Activated naive CD8-positive, alpha-beta T cell (primary cell): ENCODE results near the gene PDHA1.

Source experiments
- H3K27ac Mint-ChIP-seq: one replicate; pipeline ENCODE4 v1.8.0; 2021; ENCODE audit warnings: mixed read lengths
- H3K27me3 Mint-ChIP-seq: one replicate; pipeline ENCODE4 v1.8.0; 2021; ENCODE audit warnings: mixed read lengths
- H3K36me3 Mint-ChIP-seq: one replicate; pipeline ENCODE4 v1.8.0; 2021; ENCODE audit warnings: mixed read lengths
- H3K4me1 Mint-ChIP-seq: one replicate; pipeline ENCODE4 v1.8.0; 2021; ENCODE audit warnings: low read depth, mixed read lengths
- H3K4me3 Mint-ChIP-seq: one replicate; pipeline ENCODE4 v1.8.0; 2021; ENCODE audit warnings: mild to moderate bottlenecking, mixed read lengths
- H3K9me3 Mint-ChIP-seq: one replicate; pipeline ENCODE4 v1.8.0; 2021; ENCODE audit warnings: low read depth, mixed read lengths

Gene PDHA1

DNA sequence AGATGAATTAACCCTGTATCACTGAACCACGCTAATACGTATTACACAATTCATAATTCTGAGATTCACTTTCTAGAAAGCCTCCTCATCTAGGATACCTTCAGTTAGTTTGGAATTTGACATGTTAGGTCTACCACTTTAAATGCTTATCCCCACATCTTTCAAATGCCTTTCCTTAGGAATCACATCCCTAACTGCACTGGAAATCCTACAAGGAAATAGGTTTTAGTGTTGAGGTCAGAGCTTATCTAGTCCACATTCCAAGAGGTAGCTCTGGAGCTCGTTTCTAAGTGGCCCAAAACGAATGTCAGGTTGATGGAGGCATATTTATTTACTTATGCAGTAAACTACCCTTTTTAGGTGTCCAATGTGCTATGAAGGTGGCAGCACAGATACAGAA lies 18.0 kb downstream of the PDHA1 start:
- no peaks in the 10 kb centered on the region for H3K36me3 Mint-ChIP-seq
- H3K27me3 Mint-ChIP-seq = no peaks in the 10 kb centered on the region
- no peak overlapping the region for H3K27ac Mint-ChIP-seq
- H3K9me3 Mint-ChIP-seq = no peaks in the 10 kb centered on the region
- no peak overlapping the region for H3K4me3 Mint-ChIP-seq
- no peaks in the 10 kb centered on the region for H3K4me1 Mint-ChIP-seq

DNA sequence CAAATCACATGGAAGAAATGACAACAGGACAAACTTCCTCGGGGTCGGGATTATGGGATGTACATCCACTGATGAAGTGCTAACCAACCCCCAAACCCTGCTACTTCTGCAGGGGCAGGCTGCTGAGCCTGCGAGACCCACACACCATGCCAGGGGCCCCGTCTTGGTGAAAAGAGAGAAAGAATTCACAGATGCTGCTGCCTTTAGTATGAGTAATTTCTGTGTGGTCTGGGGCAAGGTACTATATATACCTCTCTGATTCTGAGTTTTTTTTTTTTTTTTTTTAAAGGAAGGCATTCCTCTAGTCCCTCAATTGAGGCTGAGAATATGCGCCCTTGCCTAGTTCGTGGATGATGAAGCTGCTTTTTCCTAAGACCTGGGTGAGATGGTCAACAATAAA lies 24.8 kb downstream of the PDHA1 start:
- no peak overlapping the region for H3K27ac Mint-ChIP-seq
- H3K4me1 Mint-ChIP-seq = peaks cover 4% of the 10 kb centered on the region
- H3K9me3 Mint-ChIP-seq = no peaks in the 10 kb centered on the region
- H3K36me3 Mint-ChIP-seq = peaks cover 3% of the 10 kb centered on the region
- H3K4me3 Mint-ChIP-seq = no peak overlapping the region
- no peaks in the 10 kb centered on the region for H3K27me3 Mint-ChIP-seq

DNA sequence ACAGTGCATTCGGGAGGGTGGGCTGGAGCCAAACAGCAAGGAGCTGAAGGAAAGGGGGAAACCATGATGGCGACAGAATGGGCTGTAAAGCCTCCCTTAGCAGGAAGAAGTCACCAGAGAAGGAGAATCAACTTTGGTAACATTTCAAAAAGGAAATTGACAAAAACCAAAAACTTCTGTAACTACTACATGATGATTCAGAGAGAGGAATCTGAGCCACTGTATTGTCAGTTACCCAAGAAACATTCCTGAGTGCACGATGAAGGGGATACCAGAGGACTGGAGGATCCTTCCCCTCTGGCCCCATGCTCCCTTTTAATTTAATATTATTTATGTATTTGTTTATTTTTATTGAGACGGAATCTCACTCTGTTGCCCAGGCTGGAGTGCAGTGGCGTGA lies 26.3 kb downstream of the PDHA1 start:
- Mint-ChIP-seq H3K27ac (no peak overlapping the region), H3K27me3 (no peaks in the 10 kb centered on the region), H3K4me3 (no peak overlapping the region), H3K4me1 (peaks cover 4% of the 10 kb centered on the region), H3K36me3 (peaks cover 3% of the 10 kb centered on the region), H3K9me3 (no peaks in the 10 kb centered on the region)

DNA sequence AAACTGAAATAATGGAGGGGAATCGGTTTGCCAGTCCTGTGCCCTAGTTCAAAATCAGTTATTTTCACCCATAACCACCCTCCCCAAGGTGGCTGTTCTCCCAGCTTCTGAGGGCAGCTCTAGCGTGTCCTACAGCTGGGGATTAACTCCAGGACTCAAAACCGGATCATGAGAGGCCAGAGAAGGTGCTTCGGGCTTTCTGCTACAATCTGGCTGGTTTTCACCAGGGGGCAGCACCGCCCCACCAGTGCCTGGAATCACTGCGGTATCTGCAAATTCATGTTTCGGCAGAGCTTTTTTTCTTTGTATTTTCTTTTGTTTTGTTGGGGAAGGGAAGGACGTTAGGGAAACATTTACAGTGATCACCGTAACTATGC lies 28.4 kb downstream of the PDHA1 start:
- H3K9me3 Mint-ChIP-seq = no peaks in the 10 kb centered on the region
- H3K27ac Mint-ChIP-seq = no peak overlapping the region
- peaks cover 4% of the 10 kb centered on the region for H3K4me1 Mint-ChIP-seq
- no peaks in the 10 kb centered on the region for H3K27me3 Mint-ChIP-seq
- peak overlapping the region; percentile 91 for H3K4me3 Mint-ChIP-seq
- no peaks in the 10 kb centered on the region for H3K36me3 Mint-ChIP-seq

DNA sequence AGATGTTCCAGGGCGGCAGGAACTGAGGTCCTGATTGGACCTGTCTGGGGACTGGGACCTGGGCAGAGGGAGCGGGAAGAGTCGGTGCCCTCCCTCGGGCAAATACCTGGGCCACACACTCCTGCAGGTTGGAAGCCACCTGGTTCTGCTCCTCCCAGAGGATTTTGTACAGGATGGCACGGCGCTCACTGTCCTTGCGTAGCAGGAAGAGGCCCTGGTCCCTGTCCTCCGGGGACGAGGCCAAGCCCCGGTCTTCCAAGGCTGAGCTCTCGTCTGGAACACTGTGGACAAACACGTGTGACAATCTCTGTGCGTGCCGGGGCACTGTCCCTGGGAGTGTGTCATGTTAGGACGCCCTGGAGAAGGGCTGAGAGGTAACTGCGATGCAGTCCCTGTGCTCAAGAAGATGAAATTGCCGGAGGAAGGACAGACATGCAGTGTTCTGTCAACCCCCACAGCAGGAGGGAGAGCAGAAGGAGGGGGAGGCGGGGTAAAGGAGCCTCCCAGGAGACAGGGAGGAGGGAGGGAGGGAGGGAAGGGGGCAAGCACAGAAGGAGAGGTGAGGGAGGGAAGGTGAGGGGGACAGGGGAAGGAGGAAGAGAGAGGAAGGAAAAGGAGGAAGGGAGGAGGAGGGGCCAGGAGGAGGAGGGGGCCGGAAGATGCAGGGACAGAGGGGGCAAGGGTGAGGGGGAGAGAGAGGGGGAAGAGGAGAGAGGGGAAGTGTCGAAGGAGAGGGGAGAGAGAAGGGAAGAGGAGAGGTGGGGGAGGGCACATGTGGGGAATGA lies 29.0 kb downstream of the PDHA1 start:
- Mint-ChIP-seq H3K4me3 (peak overlapping the region; percentile 91), H3K27ac (no peak overlapping the region), H3K9me3 (no peaks in the 10 kb centered on the region), H3K27me3 (no peaks in the 10 kb centered on the region), H3K4me1 (peaks cover 4% of the 10 kb centered on the region), H3K36me3 (no peaks in the 10 kb centered on the region)

- Mint-ChIP-seq H3K27ac (no peak overlapping the region), H3K36me3 (no peaks in the 10 kb centered on the region), H3K27me3 (no peaks in the 10 kb centered on the region), H3K9me3 (no peaks in the 10 kb centered on the region), H3K4me1 (peaks cover 4% of the 10 kb centered on the region), H3K4me3 (no peak overlapping the region)
Measured at GRCh38 chrX:19373351-19373891, 29.7 kb downstream of the PDHA1 start.

GRCh38 chrX:19375546-19375945 lies 31.8 kb downstream of the PDHA1 start:
- peaks cover 4% of the 10 kb centered on the region for H3K4me1 Mint-ChIP-seq
- H3K9me3 Mint-ChIP-seq = no peaks in the 10 kb centered on the region
- H3K27ac Mint-ChIP-seq = no peak overlapping the region
- H3K36me3 Mint-ChIP-seq = no peaks in the 10 kb centered on the region
- no peak overlapping the region for H3K4me3 Mint-ChIP-seq
- H3K27me3 Mint-ChIP-seq = no peaks in the 10 kb centered on the region

GRCh38 chrX:19377799-19378198 lies 34.1 kb downstream of the PDHA1 start:
- Mint-ChIP-seq H3K9me3 (no peaks in the 10 kb centered on the region), H3K27ac (no peak overlapping the region), H3K4me3 (no peak overlapping the region), H3K4me1 (peaks cover under 1% of the 10 kb centered on the region), H3K27me3 (no peaks in the 10 kb centered on the region), H3K36me3 (no peaks in the 10 kb centered on the region)

DNA sequence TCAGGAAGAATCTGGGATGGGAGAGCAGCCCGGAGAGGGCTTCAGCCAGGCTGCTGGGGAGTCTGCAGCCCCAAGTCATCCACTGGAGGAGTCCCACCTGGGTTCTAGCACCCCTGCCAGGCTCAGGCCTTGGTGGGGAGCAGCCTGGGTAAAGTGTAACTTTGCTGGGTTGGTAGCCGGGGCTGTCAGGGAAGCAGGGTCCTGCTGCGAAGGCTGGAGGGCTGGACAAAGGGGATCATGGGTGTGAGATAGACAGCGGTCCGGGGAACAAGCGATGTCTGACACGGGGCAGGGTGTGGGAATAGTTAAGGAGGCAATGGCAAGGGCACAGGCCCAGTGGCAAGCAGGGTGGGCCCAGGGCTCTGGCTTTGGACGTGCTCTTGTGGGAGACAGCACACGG lies 37.6 kb downstream of the PDHA1 start:
- Mint-ChIP-seq H3K27ac (no peak overlapping the region), H3K4me3 (no peak overlapping the region), H3K9me3 (no peaks in the 10 kb centered on the region), H3K36me3 (no peaks in the 10 kb centered on the region), H3K27me3 (no peaks in the 10 kb centered on the region), H3K4me1 (no peaks in the 10 kb centered on the region)

DNA sequence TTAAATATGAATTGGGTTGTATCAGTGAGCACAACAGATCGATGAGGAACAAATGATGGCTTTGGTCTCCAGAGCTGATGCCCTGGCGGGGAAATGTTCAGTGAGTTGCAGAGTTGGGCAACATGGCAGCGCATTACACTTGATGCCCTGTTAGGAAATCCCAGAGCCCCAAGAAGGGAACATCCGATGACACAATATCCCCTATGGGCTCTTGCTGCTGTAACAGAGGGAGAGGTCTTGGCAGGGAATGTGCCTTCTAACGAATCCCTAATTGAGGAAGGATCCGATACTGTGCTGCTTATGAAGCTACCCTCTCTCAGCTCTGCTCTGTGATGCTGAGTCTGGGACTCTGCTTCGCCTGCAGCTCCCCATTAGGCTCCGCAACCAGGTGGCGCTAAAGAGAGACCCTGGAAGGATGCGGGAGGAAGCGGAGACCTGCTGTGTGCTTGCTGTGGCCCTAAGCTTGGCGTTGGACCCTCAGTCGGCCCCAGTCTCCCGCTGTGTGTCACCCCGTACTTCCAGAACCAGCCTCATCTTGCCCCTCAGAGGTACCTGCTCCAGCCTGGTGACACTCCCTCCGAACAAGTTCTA lies 38.9 kb downstream of the PDHA1 start:
- H3K4me1 Mint-ChIP-seq = no peaks in the 10 kb centered on the region
- no peak overlapping the region for H3K4me3 Mint-ChIP-seq
- no peaks in the 10 kb centered on the region for H3K27me3 Mint-ChIP-seq

DNA sequence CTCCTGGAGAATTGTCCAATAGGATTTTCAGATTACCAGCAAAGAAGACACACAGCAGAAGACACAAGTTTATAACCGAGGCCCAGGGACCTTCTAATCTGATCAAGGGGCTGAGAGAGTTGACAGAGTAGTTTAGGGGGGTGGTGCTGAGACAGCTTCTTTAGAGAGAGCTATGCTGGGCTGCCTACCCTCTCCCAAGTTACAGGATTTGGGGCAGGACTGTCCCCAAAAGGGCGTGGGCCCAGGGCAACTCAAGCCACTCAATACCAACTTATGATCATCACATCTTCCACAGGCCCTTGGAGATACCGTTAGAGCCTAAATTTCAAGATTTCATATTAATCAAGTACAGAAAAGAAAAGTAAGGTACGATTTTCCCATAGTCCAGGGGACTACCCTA lies 43.0 kb downstream of the PDHA1 start:
- Mint-ChIP-seq H3K27me3 (no peaks in the 10 kb centered on the region), H3K9me3 (no peaks in the 10 kb centered on the region), H3K36me3 (no peaks in the 10 kb centered on the region), H3K27ac (no peak overlapping the region), H3K4me3 (no peak overlapping the region), H3K4me1 (no peaks in the 10 kb centered on the region)

More for the DNA sequence above, 38.9 kb downstream of the PDHA1 start:
- no peak overlapping the region for H3K27ac Mint-ChIP-seq
- H3K9me3 Mint-ChIP-seq = no peaks in the 10 kb centered on the region
- H3K36me3 Mint-ChIP-seq = no peaks in the 10 kb centered on the region

- no peaks in the 10 kb centered on the region for H3K36me3 Mint-ChIP-seq
- no peak overlapping the region for H3K4me3 Mint-ChIP-seq
- no peaks in the 10 kb centered on the region for H3K9me3 Mint-ChIP-seq
- no peaks in the 10 kb centered on the region for H3K4me1 Mint-ChIP-seq
- no peaks in the 10 kb centered on the region for H3K27me3 Mint-ChIP-seq
- H3K27ac Mint-ChIP-seq = no peak overlapping the region
Measured at GRCh38 chrX:19388064-19388679, 44.4 kb downstream of the PDHA1 start.

DNA sequence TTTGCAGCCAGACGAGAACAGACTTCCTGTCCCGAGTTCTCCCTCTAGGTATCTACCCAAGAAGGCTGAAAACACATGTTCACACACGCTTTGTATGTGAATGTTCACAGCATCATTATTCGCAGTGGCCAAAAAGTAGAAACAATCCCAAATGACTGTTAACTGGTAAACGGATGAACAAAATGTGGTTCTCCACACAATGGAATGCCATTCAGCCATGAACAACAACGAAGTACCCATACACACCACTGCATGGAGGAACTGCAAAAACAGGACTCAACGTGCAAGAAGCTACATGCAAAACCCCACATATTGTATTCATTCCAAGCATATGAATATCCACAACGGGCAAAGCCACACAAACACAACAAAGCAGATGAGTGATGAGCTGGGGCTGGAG lies 45.0 kb downstream of the PDHA1 start:
- Mint-ChIP-seq H3K27ac (no peak overlapping the region), H3K27me3 (no peaks in the 10 kb centered on the region), H3K9me3 (no peaks in the 10 kb centered on the region), H3K4me3 (no peak overlapping the region), H3K36me3 (no peaks in the 10 kb centered on the region), H3K4me1 (no peaks in the 10 kb centered on the region)

DNA sequence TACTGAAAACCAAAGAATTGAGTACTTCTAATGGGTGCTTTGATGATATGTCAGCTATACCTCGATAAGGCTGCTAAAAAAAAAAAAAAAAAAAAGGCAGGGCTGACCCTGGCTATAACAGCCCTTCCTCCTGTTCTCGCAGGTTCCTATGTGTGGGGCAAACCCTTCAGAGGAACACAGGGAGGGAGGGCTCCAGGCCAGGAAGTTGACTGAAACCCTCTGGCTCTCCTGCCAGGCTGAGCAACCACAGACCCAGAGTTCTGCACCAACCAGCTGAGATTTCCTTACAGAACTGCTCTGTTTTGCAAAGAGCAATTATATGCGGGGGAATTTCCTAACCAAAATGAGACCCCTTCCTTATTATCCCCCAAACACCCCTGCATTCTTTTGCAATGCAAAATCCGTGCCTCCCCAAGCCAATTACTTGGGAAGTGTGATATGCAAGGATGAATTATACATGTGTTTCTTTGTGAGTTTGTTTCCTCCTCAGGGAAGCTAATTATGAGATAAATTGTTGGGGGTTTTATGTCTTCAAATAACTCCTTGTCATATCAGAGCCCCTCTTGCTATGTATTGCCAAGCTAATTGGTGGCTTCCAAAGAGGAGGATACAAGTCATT lies 45.6 kb downstream of the PDHA1 start:
- Mint-ChIP-seq H3K4me1 (no peaks in the 10 kb centered on the region), H3K27ac (no peak overlapping the region), H3K36me3 (no peaks in the 10 kb centered on the region), H3K9me3 (no peaks in the 10 kb centered on the region), H3K27me3 (no peaks in the 10 kb centered on the region), H3K4me3 (no peak overlapping the region)

DNA sequence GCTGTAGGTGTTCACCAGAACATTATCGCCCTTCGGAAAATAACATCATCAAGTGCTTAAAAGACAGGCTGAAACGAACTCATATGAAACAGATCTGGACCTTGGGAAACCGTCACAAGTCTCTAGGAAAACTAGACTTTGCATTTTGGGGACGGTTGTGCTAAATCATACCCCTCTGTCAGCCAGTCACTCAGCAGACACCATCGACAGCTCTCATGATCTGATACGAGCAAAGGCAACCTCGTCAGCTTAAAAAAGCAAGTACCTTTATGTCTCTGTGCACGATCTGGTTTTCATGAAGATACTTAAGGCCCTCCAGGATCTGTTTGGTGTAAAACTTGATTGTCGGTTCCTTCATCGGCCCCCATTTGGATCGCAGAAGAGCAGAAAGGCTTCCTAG lies 48.4 kb downstream of the PDHA1 start:
- Mint-ChIP-seq H3K4me3 (no peak overlapping the region), H3K27me3 (peaks cover 1% of the 10 kb centered on the region), H3K27ac (no peak overlapping the region), H3K9me3 (no peaks in the 10 kb centered on the region), H3K4me1 (no peaks in the 10 kb centered on the region), H3K36me3 (no peaks in the 10 kb centered on the region)
